RWPE2 (cell line): ENCODE data around the gene C1QTNF1.

Experiments used
- ATAC-seq: fragments of 200-7000 bp; cut with Tn5 transposase; 3 replicates; pipeline ENCODE4 v1.9.1; 2021; ENCODE audit warnings: low read depth
- DNase-seq: peaks from one replicate; pipeline ENCODE4 v3.0.0-alpha.2; 2020; ENCODE audit warnings: low spot score
- H3K27ac ChIP-seq: fragments of 450-650 bp; 2 replicates; pipeline ENCODE4 v1.5.1; 2017; ENCODE audit warnings: mild to moderate bottlenecking; ENCODE audit not compliant: poor library complexity, severe bottlenecking
- H3K27me3 ChIP-seq: fragments of 250-450 bp; sonication (Bioruptor Pico); 2 replicates; pipeline ENCODE4 v1.5.1; 2021; ENCODE audit warnings: mild to moderate bottlenecking, moderate library complexity; ENCODE audit not compliant: insufficient read depth, poor library complexity, severe bottlenecking
- H3K36me3 ChIP-seq: fragments of 250-450 bp; sonication (Bioruptor Pico); 2 replicates; pipeline ENCODE4 v1.5.1; 2020; ENCODE audit warnings: low read depth, mild to moderate bottlenecking, moderate library complexity
- H3K4me1 ChIP-seq: fragments of 250-450 bp; sonication (Bioruptor Pico); 2 replicates; pipeline ENCODE4 v1.5.1; 2021; ENCODE audit warnings: mild to moderate bottlenecking, moderate library complexity; ENCODE audit not compliant: insufficient read depth, poor library complexity, severe bottlenecking
- H3K4me3 ChIP-seq: fragments of 250-450 bp; sonication (Bioruptor Pico); 2 replicates; pipeline ENCODE4 v1.5.1; 2021; ENCODE audit warnings: mild to moderate bottlenecking, moderate library complexity; ENCODE audit not compliant: severe bottlenecking
- H3K9me3 ChIP-seq: fragments of 250-450 bp; sonication (Bioruptor Pico); 2 replicates; pipeline ENCODE4 v1.5.1; 2021; ENCODE audit warnings: mild to moderate bottlenecking, moderate library complexity; ENCODE audit not compliant: severe bottlenecking
- TF ChIP-seq, protein P1 (sequence below): fragments of 450-650 bp; IDR thresholded peaks from one replicate; pipeline ENCODE4 v1.5.1; 2017; ENCODE audit warnings: mild to moderate bottlenecking, moderate library complexity; ENCODE audit not compliant: poor library complexity, severe bottlenecking

C1QTNF1 gene

GRCh38 chr17:78999056-78999768 is 24.8 kb upstream of the C1QTNF1 start:
- TF ChIP-seq, protein P1, sequence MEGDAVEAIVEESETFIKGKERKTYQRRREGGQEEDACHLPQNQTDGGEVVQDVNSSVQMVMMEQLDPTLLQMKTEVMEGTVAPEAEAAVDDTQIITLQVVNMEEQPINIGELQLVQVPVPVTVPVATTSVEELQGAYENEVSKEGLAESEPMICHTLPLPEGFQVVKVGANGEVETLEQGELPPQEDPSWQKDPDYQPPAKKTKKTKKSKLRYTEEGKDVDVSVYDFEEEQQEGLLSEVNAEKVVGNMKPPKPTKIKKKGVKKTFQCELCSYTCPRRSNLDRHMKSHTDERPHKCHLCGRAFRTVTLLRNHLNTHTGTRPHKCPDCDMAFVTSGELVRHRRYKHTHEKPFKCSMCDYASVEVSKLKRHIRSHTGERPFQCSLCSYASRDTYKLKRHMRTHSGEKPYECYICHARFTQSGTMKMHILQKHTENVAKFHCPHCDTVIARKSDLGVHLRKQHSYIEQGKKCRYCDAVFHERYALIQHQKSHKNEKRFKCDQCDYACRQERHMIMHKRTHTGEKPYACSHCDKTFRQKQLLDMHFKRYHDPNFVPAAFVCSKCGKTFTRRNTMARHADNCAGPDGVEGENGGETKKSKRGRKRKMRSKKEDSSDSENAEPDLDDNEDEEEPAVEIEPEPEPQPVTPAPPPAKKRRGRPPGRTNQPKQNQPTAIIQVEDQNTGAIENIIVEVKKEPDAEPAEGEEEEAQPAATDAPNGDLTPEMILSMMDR: no peak
- H3K27ac ChIP-seq: peak overlapping the region; percentile 19
- no peaks in the 10 kb centered on the region for H3K27me3 ChIP-seq
- H3K4me3 ChIP-seq: no peak overlapping the region
- peaks cover 19% of the 10 kb centered on the region for H3K4me1 ChIP-seq
- no peak for DNase-seq
- no peaks in the 10 kb centered on the region for H3K9me3 ChIP-seq
- no peak for ATAC-seq
- peaks cover 65% of the 10 kb centered on the region for H3K36me3 ChIP-seq

- DNase-seq: no peak
- ATAC-seq: no peak
Observed at GRCh38 chr17:78999947-79000395, 24.0 kb upstream of the C1QTNF1 start.

GRCh38 chr17:79000396-79001189 is 23.4 kb upstream of the C1QTNF1 start:
- Histone ChIP-seq H3K36me3 (peaks cover 53% of the 10 kb centered on the region), H3K4me1 (peaks cover 22% of the 10 kb centered on the region), H3K9me3 (no peaks in the 10 kb centered on the region), H3K27me3 (no peaks in the 10 kb centered on the region), H3K4me3 (no peak overlapping the region), H3K27ac (no peak overlapping the region)
- TF ChIP-seq, protein P1: no peak
- ATAC-seq: no peak
- peak; percentile 54 for DNase-seq

More at GRCh38 chr17:78999947-79000395, 24.0 kb upstream of the C1QTNF1 start:
- peaks cover 19% of the 10 kb centered on the region for H3K4me1 ChIP-seq
- no peak overlapping the region for H3K27ac ChIP-seq
- TF ChIP-seq, protein P1: no peak
- no peaks in the 10 kb centered on the region for H3K27me3 ChIP-seq
- peaks cover 58% of the 10 kb centered on the region for H3K36me3 ChIP-seq
- H3K9me3 ChIP-seq: no peaks in the 10 kb centered on the region
- H3K4me3 ChIP-seq: no peak overlapping the region

- H3K27me3 ChIP-seq: no peaks in the 10 kb centered on the region
- no peak for ATAC-seq
- H3K4me3 ChIP-seq: no peak overlapping the region
- H3K4me1 ChIP-seq: peaks cover 20% of the 10 kb centered on the region
- no peaks in the 10 kb centered on the region for H3K9me3 ChIP-seq
- H3K36me3 ChIP-seq: peaks cover 47% of the 10 kb centered on the region
- TF ChIP-seq, protein P1: no peak
- peak; percentile 55 for DNase-seq
- H3K27ac ChIP-seq: no peak overlapping the region
Observed at GRCh38 chr17:79001190-79002020, 22.6 kb upstream of the C1QTNF1 start.
